GM18868 (cell line): ENCODE results near the gene HES4.
"Not testable (repeated sequence)": the region's sequence is repeated elsewhere in the genome, so short reads cannot be mapped to it uniquely, and the experiment has no call there.

Experiments
- ATAC-seq: cut with Tn5 transposase; IDR thresholded peaks from one replicate; pipeline ENCODE4 v1.9.1; 2021; ENCODE audit warnings: mild to moderate bottlenecking, moderate library complexity; ENCODE audit not compliant: unreplicated experiment

Gene HES4

GRCh38 chr1:981491-981954, 18.4 kb downstream of the HES4 start:
- no peak for ATAC-seq

GRCh38 chr1:980602-981395, 19.1 kb downstream of the HES4 start:
- ATAC-seq: no peak

- no peak for ATAC-seq
Measured at GRCh38 chr1:980137-980571, 19.7 kb downstream of the HES4 start.

GRCh38 chr1:979744-980072, 20.2 kb downstream of the HES4 start:
- no peak for ATAC-seq

- ATAC-seq: no peak
Measured at GRCh38 chr1:978835-979743, 20.8 kb downstream of the HES4 start.

- no peak for ATAC-seq
Measured at GRCh38 chr1:978069-978834, 21.6 kb downstream of the HES4 start.

- not testable (repeated sequence) for ATAC-seq
Measured at GRCh38 chr1:976791-977190, 23.1 kb downstream of the HES4 start.

- ATAC-seq: peak; percentile 52
Measured at GRCh38 chr1:975896-976683, 23.8 kb downstream of the HES4 start.

GRCh38 chr1:975365-975764, 24.5 kb downstream of the HES4 start:
- ATAC-seq: no peak

- no peak for ATAC-seq
Measured at GRCh38 chr1:974687-975328, 25.1 kb downstream of the HES4 start.

GRCh38 chr1:974293-974640, 25.6 kb downstream of the HES4 start:
- ATAC-seq: no peak

- ATAC-seq: no peak
Measured at GRCh38 chr1:973459-974292, 26.2 kb downstream of the HES4 start.

GRCh38 chr1:972726-973458, 27.0 kb downstream of the HES4 start:
- ATAC-seq: no peak

GRCh38 chr1:971751-972506, 28.0 kb downstream of the HES4 start:
- ATAC-seq: no peak

GRCh38 chr1:970973-971730, 28.7 kb downstream of the HES4 start:
- no peak for ATAC-seq

GRCh38 chr1:970242-970972, 29.5 kb downstream of the HES4 start:
- ATAC-seq: no peak
